Mammary microvascular endothelial cell (primary cell): Measurements from ENCODE around the gene CYP4F2. TPM values are rescaled to one million over a fixed set of nuclear protein-coding genes. Genes with fewer than 3 reads are reported as not detected.

Experiments
- total RNA-seq: library from RNA; depleted of rRNA; stranded (reverse); fragments of >200 nt; gene quantifications from 2 replicates; pipeline ENCODE4 v1.2.3, GENCODE V29; 2015

CYP4F2 gene, protein sequence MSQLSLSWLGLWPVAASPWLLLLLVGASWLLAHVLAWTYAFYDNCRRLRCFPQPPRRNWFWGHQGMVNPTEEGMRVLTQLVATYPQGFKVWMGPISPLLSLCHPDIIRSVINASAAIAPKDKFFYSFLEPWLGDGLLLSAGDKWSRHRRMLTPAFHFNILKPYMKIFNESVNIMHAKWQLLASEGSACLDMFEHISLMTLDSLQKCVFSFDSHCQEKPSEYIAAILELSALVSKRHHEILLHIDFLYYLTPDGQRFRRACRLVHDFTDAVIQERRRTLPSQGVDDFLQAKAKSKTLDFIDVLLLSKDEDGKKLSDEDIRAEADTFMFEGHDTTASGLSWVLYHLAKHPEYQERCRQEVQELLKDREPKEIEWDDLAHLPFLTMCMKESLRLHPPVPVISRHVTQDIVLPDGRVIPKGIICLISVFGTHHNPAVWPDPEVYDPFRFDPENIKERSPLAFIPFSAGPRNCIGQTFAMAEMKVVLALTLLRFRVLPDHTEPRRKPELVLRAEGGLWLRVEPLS
- not detected in 2 replicates for total RNA-seq

DNA sequence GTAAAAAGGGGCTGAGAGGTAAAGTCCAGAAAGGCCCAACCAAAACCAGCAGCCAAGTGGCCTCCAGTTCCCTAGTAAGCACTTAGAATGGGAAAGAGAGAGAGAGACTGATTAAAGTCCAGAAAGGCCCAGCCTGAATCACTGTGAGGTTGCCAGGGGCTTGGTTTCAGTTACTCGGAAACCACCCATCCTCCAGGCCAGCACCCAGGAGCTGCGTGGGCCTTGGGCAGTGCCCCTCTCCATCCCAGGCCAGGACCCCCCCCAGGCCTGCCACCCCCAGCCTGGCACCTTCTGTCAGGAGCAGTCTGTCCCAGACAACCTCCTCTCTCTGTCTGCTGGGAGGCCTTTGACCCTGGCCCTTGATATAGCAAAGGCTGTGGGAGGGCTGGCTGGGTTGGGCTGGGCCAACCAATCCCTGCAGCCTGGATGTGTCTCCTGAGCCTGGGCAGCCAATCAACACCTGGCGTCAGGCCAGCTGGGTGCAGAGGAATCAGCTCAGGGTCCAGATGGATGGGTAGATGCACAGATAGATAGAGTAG lies at the start of gene CYP4F2:
TSS of gene CYP4F2 (minus strand) at position 337 of the 539 bp plus-strand sequence. CDS start 463 bp downstream, outside the sequence.

DNA sequence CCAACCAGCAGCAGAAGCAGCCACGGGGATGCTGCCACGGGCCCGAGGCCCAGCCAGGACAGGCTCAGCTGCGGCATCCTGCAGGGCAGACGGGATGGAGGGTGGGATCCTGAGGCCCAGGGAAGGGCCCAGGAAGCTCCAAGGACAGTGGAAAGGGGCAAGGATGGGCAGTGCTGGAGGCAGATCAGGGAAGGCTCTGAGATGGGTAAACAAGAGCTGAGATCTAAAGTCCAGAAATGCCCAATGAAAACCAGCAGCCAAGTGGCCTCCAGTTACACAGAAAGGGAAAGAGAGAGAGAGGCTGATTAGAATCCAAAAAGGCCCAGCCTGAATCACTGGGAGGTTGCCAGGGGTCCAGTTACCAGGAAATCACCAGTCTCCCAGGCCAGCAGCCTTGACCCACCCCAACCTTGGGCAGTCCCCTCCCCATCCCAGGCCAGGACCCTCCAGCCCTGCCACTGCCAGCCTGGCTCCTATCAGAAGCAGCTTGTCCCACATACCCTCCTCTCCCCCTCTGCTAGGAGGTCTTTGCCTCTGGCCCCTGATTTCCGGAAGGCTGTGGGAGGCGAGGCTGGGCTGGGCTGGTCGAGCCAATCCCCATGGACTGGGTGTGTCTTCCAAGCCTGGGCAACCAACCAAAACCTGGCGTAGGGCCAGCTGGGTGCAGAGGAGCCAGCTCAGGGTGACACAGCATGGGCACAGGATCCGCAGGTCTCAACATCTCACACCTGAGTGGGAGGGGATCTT lies 36.6 kb upstream of the CYP4F2 start, which contains the start of gene CYP4F11:
TSS of gene CYP4F11 (minus strand) at position 198 of the 747 bp plus-strand sequence. CDS start at position 77, 121 bp downstream.

Other genes with a start within 250 kb of the CYP4F2 start
- not detected in 2 replicates for gene CYP4F12, start 225.0 kb downstream of the CYP4F2 start, total RNA-seq
- gene OR10H2, start 170.1 kb downstream of the CYP4F2 start, total RNA-seq, result not detected in 2 replicates
- gene OR10H3, start 160.1 kb downstream of the CYP4F2 start, total RNA-seq, result not detected in 2 replicates
- gene OR10H5, start 110.4 kb downstream of the CYP4F2 start, total RNA-seq, result not detected in 2 replicates
- not detected in 2 replicates for gene OR10H1, start 82.4 kb downstream of the CYP4F2 start, total RNA-seq
- gene CYP4F11, start 36.5 kb upstream of the CYP4F2 start, total RNA-seq, result not detected in 2 replicates
- not detected in 2 replicates for gene OR10H4, start 50.9 kb upstream of the CYP4F2 start, total RNA-seq
- gene TPM4, start 178.4 kb upstream of the CYP4F2 start, total RNA-seq, result 1,135 and 1,169 TPM in 2 replicates
- gene RAB8A, start 213.8 kb upstream of the CYP4F2 start, total RNA-seq, result 78.3 and 80.6 TPM in 2 replicates
- gene HSH2D, start 245.6 kb upstream of the CYP4F2 start, total RNA-seq, result not detected in 2 replicates